OCI-LY7 (cell line): ENCODE measurements around the gene CEP170B. TPM values are rescaled to one million over a fixed set of nuclear protein-coding genes. Genes with fewer than 3 reads are reported as not detected.

ENCODE experiments used
- BruUV-seq: library from RNA; stranded (reverse); fragments of 400-500 nt; replicated peaks from 2 replicates; lab custom pipeline; 2021; lab: Mats Ljungman, UMichigan
- CTCF ChIA-PET: fragments of 300-600 bp; sonication (Branson Sonifier 250); formaldehyde crosslinking; loops from one replicate; lab custom pipeline; 2022; ENCODE audit warnings: antibody characterized with exemption; ENCODE audit not compliant: unreplicated experiment; lab: Charles Lee
- POLR2A ChIA-PET: fragments of 300-600 bp; sonication (Branson Sonifier 250); formaldehyde crosslinking; loops from one replicate; lab custom pipeline; 2022; ENCODE audit warnings: antibody characterized with exemption; lab: Charles Lee
- DNase-seq: peaks from one replicate; pipeline ENCODE4 v3.0.0-alpha.2; 2015; ENCODE audit warnings: low spot score
- H2AFZ ChIP-seq: fragments of 200-600 bp; sonication (generic), shearing (Covaris generic); 2 replicates; pipeline ENCODE4 v1.6.1; 2014; ENCODE audit warnings: mild to moderate bottlenecking, antibody characterized with exemption, low read length, moderate library complexity
- H3K27ac ChIP-seq: fragments of 200-600 bp; sonication (generic); 2 replicates; pipeline ENCODE4 v1.5.1; 2014; ENCODE audit warnings: mixed run types, low read depth, mild to moderate bottlenecking, moderate library complexity, low read length, inconsistent platforms; ENCODE audit not compliant: poor library complexity, severe bottlenecking
- H3K36me3 ChIP-seq: fragments of 200-600 bp; sonication (generic); 2 replicates; pipeline ENCODE4 v1.6.1; 2014; ENCODE audit warnings: mild to moderate bottlenecking, antibody characterized with exemption, low read length, moderate library complexity, mixed read lengths; ENCODE audit not compliant: insufficient read depth
- H3K4me1 ChIP-seq: fragments of 200-600 bp; sonication (generic); 2 replicates; pipeline ENCODE4 v1.5.1; 2014; ENCODE audit warnings: mild to moderate bottlenecking, low read length; ENCODE audit not compliant: insufficient read depth, poor library complexity, severe bottlenecking
- H3K4me2 ChIP-seq: fragments of 200-600 bp; sonication (generic); 2 replicates; pipeline ENCODE4 v1.6.1; 2014; ENCODE audit warnings: mild to moderate bottlenecking, low read length
- H3K4me3 ChIP-seq: fragments of 200-600 bp; sonication (generic); 2 replicates; pipeline ENCODE4 v1.5.1; 2014; ENCODE audit warnings: mild to moderate bottlenecking, low read depth, low read length; ENCODE audit not compliant: poor library complexity, severe bottlenecking
- H3K79me2 ChIP-seq: fragments of 200-600 bp; sonication (generic); 2 replicates; pipeline ENCODE4 v1.6.1; 2016; ENCODE audit warnings: low read depth, mild to moderate bottlenecking, low read length, moderate library complexity, mixed read lengths; ENCODE audit not compliant: insufficient read depth
- H3K9me2 ChIP-seq: fragments of 200-600 bp; sonication (generic); 2 replicates; pipeline ENCODE4 v1.6.1; 2016; ENCODE audit warnings: mild to moderate bottlenecking, low read length, mixed read lengths; ENCODE audit not compliant: insufficient read depth
- H3K9me3 ChIP-seq: fragments of 200-600 bp; sonication (generic); 2 replicates; pipeline ENCODE4 v1.6.1; 2014; ENCODE audit warnings: mild to moderate bottlenecking, mixed run types, low read length, mixed read lengths
- H4K20me1 ChIP-seq: fragments of 200-600 bp; sonication (generic); 2 replicates; pipeline ENCODE4 v1.6.1; 2014; ENCODE audit warnings: mild to moderate bottlenecking, antibody characterized with exemption, low read length, moderate library complexity, mixed read lengths; ENCODE audit not compliant: insufficient read depth
- EZH2phosphoT487 ChIP-seq: fragments of 200-600 bp; sonication (generic); IDR thresholded peaks from 2 replicates; pipeline ENCODE4 v1.6.1; 2018; ENCODE audit warnings: low read depth, borderline replicate concordance, mild to moderate bottlenecking, mixed run types, antibody characterized with exemption, low read length, moderate library complexity, mixed read lengths
- intact Hi-C: fragments of 100-400 bp; cut with micrococcal nuclease; formaldehyde crosslinking; loops from one replicate; pipeline ENCODE4 v1.10.0; 2022; ENCODE audit not compliant: unreplicated experiment
- total RNA-seq, 2 experiments: library from RNA; depleted of rRNA in 1 of 2; stranded (reverse); fragments of >200 nt in 1 of 2; shearing (Covaris generic) in 1 of 2; gene quantifications; 2 replicates each; pipeline ENCODE4 v1.2.3, GENCODE V29; 2014 to 2022
- TF ChIP-seq, protein P1 (sequence below): fragments of 200-600 bp; sonication (generic); conservative IDR thresholded peaks from 2 replicates; pipeline ENCODE4 v1.5.1; 2014; ENCODE audit warnings: mild to moderate bottlenecking, antibody characterized with exemption, low read length, moderate library complexity, mixed read lengths

CEP170B gene
- total RNA-seq, 2 experiments from 2014 or later = 0.10 to 0.16 TPM

DNA sequence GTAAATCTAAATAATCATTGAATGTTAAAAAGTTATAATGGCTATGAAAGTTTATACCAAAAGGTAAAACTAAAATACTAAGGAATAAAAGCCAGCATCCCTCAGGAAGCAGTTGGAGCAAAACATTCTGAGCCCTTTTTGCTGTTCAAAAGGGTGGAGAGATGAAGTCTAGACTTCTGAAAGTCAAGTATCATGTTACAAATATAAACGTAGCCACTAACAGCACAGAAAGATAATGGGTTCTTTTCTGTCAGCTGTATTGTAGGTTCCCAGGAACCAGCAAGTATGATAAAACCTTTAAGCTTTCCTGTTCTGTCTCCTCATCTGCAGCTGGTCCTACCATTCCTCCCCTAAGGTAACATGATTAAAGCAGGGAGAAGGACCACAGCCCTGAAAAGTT lies 43.2 kb downstream of the CEP170B start:
- no peaks in the 10 kb centered on the region for H3K4me1 ChIP-seq
- DNase-seq = no peak
- no peak overlapping the region for H3K4me3 ChIP-seq
- no peak overlapping the region for H2AFZ ChIP-seq
- ChIA-PET CTCF (no interaction called here), POLR2A (no interaction called here)
- H3K27ac ChIP-seq = no peak overlapping the region
- no peaks in the 10 kb centered on the region; the same call in 1 of the 2 replicates for H3K9me3 ChIP-seq
- TF ChIP-seq, protein P1, sequence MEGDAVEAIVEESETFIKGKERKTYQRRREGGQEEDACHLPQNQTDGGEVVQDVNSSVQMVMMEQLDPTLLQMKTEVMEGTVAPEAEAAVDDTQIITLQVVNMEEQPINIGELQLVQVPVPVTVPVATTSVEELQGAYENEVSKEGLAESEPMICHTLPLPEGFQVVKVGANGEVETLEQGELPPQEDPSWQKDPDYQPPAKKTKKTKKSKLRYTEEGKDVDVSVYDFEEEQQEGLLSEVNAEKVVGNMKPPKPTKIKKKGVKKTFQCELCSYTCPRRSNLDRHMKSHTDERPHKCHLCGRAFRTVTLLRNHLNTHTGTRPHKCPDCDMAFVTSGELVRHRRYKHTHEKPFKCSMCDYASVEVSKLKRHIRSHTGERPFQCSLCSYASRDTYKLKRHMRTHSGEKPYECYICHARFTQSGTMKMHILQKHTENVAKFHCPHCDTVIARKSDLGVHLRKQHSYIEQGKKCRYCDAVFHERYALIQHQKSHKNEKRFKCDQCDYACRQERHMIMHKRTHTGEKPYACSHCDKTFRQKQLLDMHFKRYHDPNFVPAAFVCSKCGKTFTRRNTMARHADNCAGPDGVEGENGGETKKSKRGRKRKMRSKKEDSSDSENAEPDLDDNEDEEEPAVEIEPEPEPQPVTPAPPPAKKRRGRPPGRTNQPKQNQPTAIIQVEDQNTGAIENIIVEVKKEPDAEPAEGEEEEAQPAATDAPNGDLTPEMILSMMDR = no peak
- TF ChIP-seq EZH2phosphoT487 = no peak
- BruUV-seq = no TSS peak
- no peaks in the 10 kb centered on the region for H3K9me2 ChIP-seq
- H3K79me2 ChIP-seq = no peaks in the 10 kb centered on the region
- H4K20me1 ChIP-seq = no peaks in the 10 kb centered on the region
- no peaks in the 10 kb centered on the region for H3K36me3 ChIP-seq
- intact Hi-C loops = no loop called here
- no peak overlapping the region for H3K4me2 ChIP-seq

- intact Hi-C loops = no loop called here
- ChIA-PET POLR2A (interaction anchor here (1.7 kb wide), 1 partner anchor 14 kb away, joined by 3 read pairs; no protein-coding TSS in a partner anchor), CTCF (no interaction called here)
- H3K4me1 ChIP-seq = no peaks in the 10 kb centered on the region
- no peaks in the 10 kb centered on the region for H3K36me3 ChIP-seq
- no TSS peak for BruUV-seq
- no peak for DNase-seq
- H3K4me3 ChIP-seq = no peak overlapping the region
- H2AFZ ChIP-seq = no peak overlapping the region
- H4K20me1 ChIP-seq = no peaks in the 10 kb centered on the region
- no peak overlapping the region for H3K27ac ChIP-seq
- no peaks in the 10 kb centered on the region for H3K79me2 ChIP-seq
- no peaks in the 10 kb centered on the region for H3K9me2 ChIP-seq
- no peaks in the 10 kb centered on the region; the same call in 1 of the 2 replicates for H3K9me3 ChIP-seq
- no peak overlapping the region for H3K4me2 ChIP-seq
- TF ChIP-seq, protein P1 = no peak
- no peak for TF ChIP-seq EZH2phosphoT487
Observed at GRCh38 chr14:104912053-104912452, 47.0 kb downstream of the CEP170B start.

- Histone ChIP-seq H3K4me2 (no peak overlapping the region), H3K27ac (no peak overlapping the region), H2AFZ (no peak overlapping the region), H3K4me1 (no peaks in the 10 kb centered on the region), H4K20me1 (no peaks in the 10 kb centered on the region), H3K4me3 (no peak overlapping the region), H3K36me3 (no peaks in the 10 kb centered on the region), H3K9me2 (no peaks in the 10 kb centered on the region), H3K9me3 (no peaks in the 10 kb centered on the region; the same call in 1 of the 2 replicates), H3K79me2 (no peaks in the 10 kb centered on the region)
- DNase-seq = no peak
- BruUV-seq = no TSS peak
- ChIA-PET CTCF (no interaction called here), POLR2A (interaction anchor here (1.7 kb wide), 1 partner anchor 13 kb away, joined by 3 read pairs; no protein-coding TSS in a partner anchor)
- no peak for TF ChIP-seq EZH2phosphoT487
- TF ChIP-seq, protein P1 = no peak
- intact Hi-C loops = no loop called here
Observed at GRCh38 chr14:104913435-104913834, 48.4 kb downstream of the CEP170B start.
